HepG2 (cell line): ENCODE measurements around the gene EID3. TPM values are rescaled to one million over a fixed set of nuclear protein-coding genes. Genes with fewer than 3 reads are reported as not detected.

ENCODE experiments used
- ARNT2 ChIP-seq: sonication (generic); formaldehyde crosslinking; IDR thresholded peaks from 2 replicates; pipeline ENCODE4 v1.8.0; 2022; ENCODE audit warnings: mild to moderate bottlenecking, low read depth, missing genetic modification reagents, moderate library complexity
- FOSL1 ChIP-seq: sonication (generic); formaldehyde crosslinking; IDR thresholded peaks from 2 replicates; pipeline ENCODE4 v1.9.0; 2021; ENCODE audit warnings: missing genetic modification reagents, borderline replicate concordance
- KMT2B ChIP-seq: IDR thresholded peaks from 2 replicates; pipeline ENCODE4 v1.6.1; 2016; ENCODE audit warnings: missing genetic modification reagents, missing compliant biosample characterization
- MEIS2 ChIP-seq: sonication (generic); formaldehyde crosslinking; IDR thresholded peaks from 2 replicates; pipeline ENCODE4 v1.9.0; 2021; ENCODE audit warnings: mild to moderate bottlenecking, missing genetic modification reagents
- MTA1 ChIP-seq: sonication (generic); formaldehyde crosslinking; IDR thresholded peaks from 2 replicates; pipeline ENCODE4 v1.4.0; 2020; ENCODE audit warnings: missing genetic modification reagents, mild to moderate bottlenecking, borderline replicate concordance
- PPARG ChIP-seq: conservative IDR thresholded peaks from 2 replicates; pipeline ENCODE4 v1.6.1; 2016; ENCODE audit warnings: missing biosample characterization, missing genetic modification reagents
- PRMT3 ChIP-seq: sonication (generic); formaldehyde crosslinking; IDR thresholded peaks from 2 replicates; pipeline ENCODE4 v1.8.1; 2022; ENCODE audit warnings: low read depth, mild to moderate bottlenecking, moderate library complexity, missing genetic modification reagents, borderline replicate concordance
- RAD51 ChIP-seq: fragments of 450-650 bp; IDR thresholded peaks from 2 replicates; pipeline ENCODE4 v1.6.1; 2016; ENCODE audit warnings: borderline replicate concordance
- RCOR2 ChIP-seq: IDR thresholded peaks from 2 replicates; pipeline ENCODE4 v1.6.1; 2016; ENCODE audit warnings: missing biosample characterization, missing genetic modification reagents
- TGIF2 ChIP-seq: IDR thresholded peaks from 2 replicates; pipeline ENCODE4 v1.6.1; 2016; ENCODE audit warnings: control low read depth, missing compliant biosample characterization
- ZFP37 ChIP-seq: sonication (generic); formaldehyde crosslinking; IDR thresholded peaks from 2 replicates; pipeline ENCODE4 v1.4.0; 2020; ENCODE audit warnings: missing genetic modification reagents, borderline replicate concordance
- ZNF232 ChIP-seq: sonication (generic); formaldehyde crosslinking; IDR thresholded peaks from 2 replicates; pipeline ENCODE4 v1.4.0; 2020; ENCODE audit warnings: missing genetic modification reagents, borderline replicate concordance
- ZNF484 ChIP-seq: sonication (generic); formaldehyde crosslinking; IDR thresholded peaks from 2 replicates; pipeline ENCODE4 v1.5.1; 2020; ENCODE audit warnings: mild to moderate bottlenecking, low read depth, missing genetic modification reagents, borderline replicate concordance
- ZNF556 ChIP-seq: sonication (generic); formaldehyde crosslinking; IDR thresholded peaks from 2 replicates; pipeline ENCODE4 v1.4.0; 2020; ENCODE audit warnings: mild to moderate bottlenecking, missing genetic modification reagents, borderline replicate concordance
- ZNF567 ChIP-seq: sonication (generic); formaldehyde crosslinking; IDR thresholded peaks from 2 replicates; pipeline ENCODE4 v1.8.1; 2023; ENCODE audit warnings: mild to moderate bottlenecking, missing genetic modification reagents, borderline replicate concordance
- ZNF569 ChIP-seq: sonication (generic); formaldehyde crosslinking; IDR thresholded peaks from 2 replicates; pipeline ENCODE4 v1.5.0; 2020; ENCODE audit warnings: mild to moderate bottlenecking, missing genetic modification reagents, moderate library complexity, borderline replicate concordance
- ZNF891 ChIP-seq: sonication (generic); formaldehyde crosslinking; IDR thresholded peaks from 2 replicates; pipeline ENCODE4 v1.5.0; 2020; ENCODE audit warnings: mild to moderate bottlenecking, missing genetic modification reagents
- ZSCAN9 ChIP-seq: IDR thresholded peaks from 2 replicates; pipeline ENCODE4 v1.6.1; 2016; ENCODE audit warnings: borderline replicate concordance
- polyA plus RNA-seq, 8 experiments: library from polyadenylated mRNA; depleted of rRNA in 3 of 8; stranded (reverse) in 7 of 8; unstranded in 1 of 8; fragments of >200 nt; fragmentation: Illumina TruSeq in 4 of 8; extraction: Trizol in 4 of 8; gene quantifications; 2 replicates each; pipeline versions ENCODE4 v1.2.1 to v1.2.3, GENCODE V29; 2011 to 2016; ENCODE audit warnings: low read depth in 4 of 8, missing spikeins in 1 of 8, mixed read lengths in 1 of 8; ENCODE audit not compliant: insufficient read depth in 1 of 8
- total RNA-seq, 5 experiments: library from RNA; depleted of rRNA; stranded (reverse); fragments of >200 nt; fragmentation: Illumina TruSeq; extraction: Trizol; gene quantifications; 2 replicates each; pipeline ENCODE4 v1.2.3, GENCODE V29; 2016; ENCODE audit warnings: low read depth in 1 of 5
- TF ChIP-seq, protein P1 (sequence below): sonication (generic); formaldehyde crosslinking; IDR thresholded peaks from 2 replicates; pipeline ENCODE4 v1.4.0; 2020; ENCODE audit warnings: missing genetic modification reagents, mild to moderate bottlenecking, borderline replicate concordance
- TF ChIP-seq, protein P2 (sequence below): IDR thresholded peaks from 2 replicates; pipeline ENCODE4 v1.6.1; 2016
- TF ChIP-seq, protein P3 (sequence below): sonication (generic); formaldehyde crosslinking; conservative IDR thresholded peaks from 2 replicates; pipeline ENCODE4 v1.8.0; 2022; ENCODE audit warnings: low read depth, missing genetic modification reagents
- TF ChIP-seq, protein P4 (sequence below): sonication (generic); formaldehyde crosslinking; IDR thresholded peaks from 2 replicates; pipeline ENCODE4 v1.5.0; 2020; ENCODE audit warnings: missing genetic modification reagents

EID3 gene
- total and polyA plus RNA-seq, 2 of the 13 experiments (the other 11 are each of a cell fraction or from before 2014, with no cell fraction given): 0.38 to 4.5 TPM

DNA sequence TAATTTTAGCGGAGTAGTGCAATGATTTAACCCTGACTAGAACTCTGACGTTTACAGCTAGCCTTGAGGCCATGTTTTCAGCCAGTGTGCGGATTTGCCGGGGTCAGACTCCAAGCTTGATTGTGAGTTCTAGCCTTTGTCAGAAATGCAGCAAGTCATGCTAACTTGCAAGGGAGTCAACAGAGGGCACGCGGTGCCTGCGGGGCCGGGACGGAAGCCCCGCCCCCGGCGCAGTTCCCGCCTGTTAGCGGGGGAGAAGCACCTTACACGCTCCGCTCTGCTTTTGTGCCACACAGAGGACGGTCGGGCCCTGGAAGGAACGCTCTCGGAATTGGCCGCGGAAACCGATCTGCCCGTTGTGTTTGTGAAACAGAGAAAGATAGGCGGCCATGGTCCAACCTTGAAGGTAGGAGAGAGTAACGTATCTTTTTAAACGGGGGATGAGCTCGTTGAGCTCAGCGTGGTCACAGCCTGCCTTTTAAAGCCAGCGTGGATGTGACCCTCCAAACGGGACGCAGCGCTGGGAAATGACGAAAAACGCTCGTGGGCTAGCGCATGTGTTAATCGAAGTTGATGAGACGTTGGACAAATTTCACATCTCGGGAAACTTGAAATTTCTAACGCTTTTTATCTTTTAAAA is 14.8 kb upstream of the EID3 start (continued):
- TF ChIP-seq ZNF556 (CRISPR knock-in tag): peak; percentile 52; the same call in 1 of the 2 replicates
- TF ChIP-seq RAD51: no peak
- TF ChIP-seq FOSL1 (CRISPR knock-in tag): no peak
- TF ChIP-seq ARNT2: peak; percentile 63; the same call in 1 of the 2 replicates
- TF ChIP-seq, protein P1, sequence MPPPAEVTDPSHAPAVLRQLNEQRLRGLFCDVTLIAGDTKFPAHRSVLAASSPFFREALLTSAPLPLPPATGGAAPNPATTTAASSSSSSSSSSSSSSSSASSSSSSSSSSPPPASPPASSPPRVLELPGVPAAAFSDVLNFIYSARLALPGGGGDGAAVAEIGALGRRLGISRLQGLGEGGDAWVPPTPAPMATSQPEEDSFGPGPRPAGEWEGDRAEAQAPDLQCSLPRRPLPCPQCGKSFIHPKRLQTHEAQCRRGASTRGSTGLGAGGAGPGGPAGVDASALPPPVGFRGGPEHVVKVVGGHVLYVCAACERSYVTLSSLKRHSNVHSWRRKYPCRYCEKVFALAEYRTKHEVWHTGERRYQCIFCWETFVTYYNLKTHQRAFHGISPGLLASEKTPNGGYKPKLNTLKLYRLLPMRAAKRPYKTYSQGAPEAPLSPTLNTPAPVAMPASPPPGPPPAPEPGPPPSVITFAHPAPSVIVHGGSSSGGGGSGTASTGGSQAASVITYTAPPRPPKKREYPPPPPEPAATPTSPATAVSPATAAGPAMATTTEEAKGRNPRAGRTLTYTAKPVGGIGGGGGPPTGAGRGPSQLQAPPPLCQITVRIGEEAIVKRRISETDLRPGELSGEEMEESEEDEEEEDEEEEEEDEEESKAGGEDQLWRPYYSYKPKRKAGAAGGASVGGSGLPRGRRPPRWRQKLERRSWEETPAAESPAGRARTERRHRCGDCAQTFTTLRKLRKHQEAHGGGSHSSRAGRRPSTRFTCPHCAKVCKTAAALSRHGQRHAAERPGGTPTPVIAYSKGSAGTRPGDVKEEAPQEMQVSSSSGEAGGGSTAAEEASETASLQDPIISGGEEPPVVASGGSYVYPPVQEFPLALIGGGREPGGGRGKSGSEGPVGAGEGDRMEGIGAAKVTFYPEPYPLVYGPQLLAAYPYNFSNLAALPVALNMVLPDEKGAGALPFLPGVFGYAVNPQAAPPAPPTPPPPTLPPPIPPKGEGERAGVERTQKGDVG (CRISPR knock-in tag): peak; percentile 72; the same call in 1 of the 2 replicates
- TF ChIP-seq, protein P2, sequence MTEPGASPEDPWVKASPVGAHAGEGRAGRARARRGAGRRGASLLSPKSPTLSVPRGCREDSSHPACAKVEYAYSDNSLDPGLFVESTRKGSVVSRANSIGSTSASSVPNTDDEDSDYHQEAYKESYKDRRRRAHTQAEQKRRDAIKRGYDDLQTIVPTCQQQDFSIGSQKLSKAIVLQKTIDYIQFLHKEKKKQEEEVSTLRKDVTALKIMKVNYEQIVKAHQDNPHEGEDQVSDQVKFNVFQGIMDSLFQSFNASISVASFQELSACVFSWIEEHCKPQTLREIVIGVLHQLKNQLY (CRISPR knock-in tag): peak; percentile 93
- TF ChIP-seq ZNF569: no peak
- peak; percentile 84; the same call in 1 of the 2 replicates for TF ChIP-seq ZSCAN9 (CRISPR knock-in tag)
- TF ChIP-seq ZNF567 (CRISPR knock-in tag): no peak
- TF ChIP-seq ZNF891: peak; percentile 83
- TF ChIP-seq PPARG (CRISPR knock-in tag): peak; percentile 68
- TF ChIP-seq RCOR2: peak; percentile 37; the same call in 1 of the 2 replicates
- TF ChIP-seq, protein P3, sequence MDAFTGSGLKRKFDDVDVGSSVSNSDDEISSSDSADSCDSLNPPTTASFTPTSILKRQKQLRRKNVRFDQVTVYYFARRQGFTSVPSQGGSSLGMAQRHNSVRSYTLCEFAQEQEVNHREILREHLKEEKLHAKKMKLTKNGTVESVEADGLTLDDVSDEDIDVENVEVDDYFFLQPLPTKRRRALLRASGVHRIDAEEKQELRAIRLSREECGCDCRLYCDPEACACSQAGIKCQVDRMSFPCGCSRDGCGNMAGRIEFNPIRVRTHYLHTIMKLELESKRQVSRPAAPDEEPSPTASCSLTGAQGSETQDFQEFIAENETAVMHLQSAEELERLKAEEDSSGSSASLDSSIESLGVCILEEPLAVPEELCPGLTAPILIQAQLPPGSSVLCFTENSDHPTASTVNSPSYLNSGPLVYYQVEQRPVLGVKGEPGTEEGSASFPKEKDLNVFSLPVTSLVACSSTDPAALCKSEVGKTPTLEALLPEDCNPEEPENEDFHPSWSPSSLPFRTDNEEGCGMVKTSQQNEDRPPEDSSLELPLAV (CRISPR knock-in tag): no peak
- 0 out of 2 replicates have a peak, but pooled peaks have one; percentile 40 for TF ChIP-seq ZFP37
- TF ChIP-seq MEIS2 (CRISPR knock-in tag): peak; percentile 24; the same call in 1 of the 2 replicates
- peak; percentile 37; the same call in 1 of the 2 replicates for TF ChIP-seq MTA1
- TF ChIP-seq PRMT3 (CRISPR knock-in tag): peak; percentile 93
- TF ChIP-seq KMT2B (CRISPR knock-in tag): peak; percentile 78
- TF ChIP-seq, protein P4, sequence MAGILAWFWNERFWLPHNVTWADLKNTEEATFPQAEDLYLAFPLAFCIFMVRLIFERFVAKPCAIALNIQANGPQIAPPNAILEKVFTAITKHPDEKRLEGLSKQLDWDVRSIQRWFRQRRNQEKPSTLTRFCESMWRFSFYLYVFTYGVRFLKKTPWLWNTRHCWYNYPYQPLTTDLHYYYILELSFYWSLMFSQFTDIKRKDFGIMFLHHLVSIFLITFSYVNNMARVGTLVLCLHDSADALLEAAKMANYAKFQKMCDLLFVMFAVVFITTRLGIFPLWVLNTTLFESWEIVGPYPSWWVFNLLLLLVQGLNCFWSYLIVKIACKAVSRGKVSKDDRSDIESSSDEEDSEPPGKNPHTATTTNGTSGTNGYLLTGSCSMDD: no peak
- peak; percentile 60; the same call in 1 of the 2 replicates for TF ChIP-seq TGIF2 (CRISPR knock-in tag)
- TF ChIP-seq ZNF232 (CRISPR knock-in tag): peak; percentile 90
- TF ChIP-seq ZNF484 (CRISPR knock-in tag): no peak
